Loucy (cell line): Measurements from ENCODE around the gene SAMMSON.

ENCODE experiments used
- CTCF ChIP-seq: fragments of 200-600 bp; sonication (generic); conservative IDR thresholded peaks from 2 replicates; pipeline ENCODE4 v1.5.1; 2014; ENCODE audit warnings: mild to moderate bottlenecking, antibody characterized with exemption, low read length
- EZH2phosphoT487 ChIP-seq: fragments of 200-600 bp; IDR thresholded peaks from 2 replicates; pipeline ENCODE4 v1.6.1; 2018; ENCODE audit warnings: antibody characterized with exemption, mild to moderate bottlenecking, moderate library complexity, borderline replicate concordance

- TF ChIP-seq EZH2phosphoT487 (no peak), CTCF (no peak)
Observed at GRCh38 chr3:70075101-70075500, 75.6 kb downstream of the SAMMSON start.
